ENCODE data around the gene HBA2.
"Not testable (repeated sequence)": the region's sequence is repeated elsewhere in the genome, so short reads cannot be mapped to it uniquely, and the experiment has no call there.

GRCh38 chr16:163696-164095, 9.0 kb upstream of the HBA2 start:
- not testable (repeated sequence) for TF ChIP-seq CTCF, POLR2A (IDR thresholded peaks at IDR 0.05)
